A549 (cell line): ENCODE results near the gene IDH3B. TPM values are rescaled to one million over a fixed set of nuclear protein-coding genes. Genes with fewer than 3 reads are reported as not detected.
A peak's percentile ranks its signal among the peaks of the same experiment; 100 is the strongest.

Source experiments
- ATAC-seq, 2 experiments: fragments of 200-7000 bp in 1 of 2; fragments of >200 bp in 1 of 2; cut with Nextera tagmentation in 1 of 2; cut with Tn5 transposase in 1 of 2; 3 replicates each; pipeline versions ENCODE4 v1.8.0 to v1.9.1; 2018 to 2020; ENCODE audit warnings: mild to moderate bottlenecking in 1 of 2, moderate library complexity in 1 of 2
- CTCF ChIA-PET: fragments of 300-600 bp; sonication (Branson Sonifier 250); formaldehyde crosslinking; extraction: SDS; loops from one replicate; lab custom pipeline; 2021; ENCODE audit warnings: antibody characterized with exemption, inconsistent platforms; lab: Yijun Ruan, JAX
- POLR2A ChIA-PET: fragments of 350-600 bp; formaldehyde crosslinking; extraction: SDS; loops from one replicate; lab custom pipeline; 2021; ENCODE audit warnings: antibody characterized with exemption, inconsistent platforms; lab: Yijun Ruan, JAX
- DNase-seq, 2 experiments: peaks; one replicate each; pipeline versions ENCODE4 v3.0.0 to v3.0.0-alpha.2; 2011 to 2016; ENCODE audit warnings: low read depth in 1 of 2, low spot score in 1 of 2
- FAIRE-seq: peaks from 2 replicates; lab custom pipeline; 2011; peaks lifted over from hg19 to GRCh38; lab: Jason Lieb, UNC
- H3K27ac ChIP-seq, 2 experiments: fragments of >200 bp; sonication (Bioruptor Twin); formaldehyde crosslinking; 3 replicates each; pipeline ENCODE4 v1.5.1; 2016 to 2017
- H3K4me1 ChIP-seq: fragments of >200 bp; sonication (Bioruptor Twin); formaldehyde crosslinking; 3 replicates; pipeline ENCODE4 v1.6.1; 2016
- H3K4me2 ChIP-seq: fragments of >200 bp; sonication (Bioruptor Twin); formaldehyde crosslinking; 3 replicates; pipeline ENCODE4 v1.6.1; 2016
- H3K4me3 ChIP-seq: fragments of >200 bp; sonication (Bioruptor Twin); formaldehyde crosslinking; 3 replicates; pipeline ENCODE4 v1.5.1; 2016
- H3K9me3 ChIP-seq: fragments of >200 bp; sonication (Bioruptor Twin); formaldehyde crosslinking; 3 replicates; pipeline ENCODE4 v1.6.1; 2016
- CBX2 ChIP-seq: fragments of 200-600 bp; sonication (generic); IDR thresholded peaks from 2 replicates; pipeline ENCODE4 v1.6.1; 2016; ENCODE audit warnings: low read depth, mild to moderate bottlenecking, borderline replicate concordance
- CBX8 ChIP-seq: fragments of 200-600 bp; sonication (generic); IDR thresholded peaks from 2 replicates; pipeline ENCODE4 v1.6.1; 2016
- CHD4 ChIP-seq: fragments of 200-600 bp; sonication (generic); IDR thresholded peaks from 2 replicates; pipeline ENCODE4 v1.6.1; 2016; ENCODE audit warnings: antibody characterized with exemption, mild to moderate bottlenecking, borderline replicate concordance
- E2F6 ChIP-seq: IDR thresholded peaks from 2 replicates; pipeline ENCODE4 v1.6.1; 2012; ENCODE audit warnings: low read depth, borderline replicate concordance
- EHMT2 ChIP-seq: fragments of 200-600 bp; sonication (generic); IDR thresholded peaks from 2 replicates; pipeline ENCODE4 v1.6.1; 2016; ENCODE audit warnings: antibody characterized with exemption, low read depth, mild to moderate bottlenecking, moderate library complexity
- ESRRA ChIP-seq: fragments of 150-350 bp; IDR thresholded peaks from 2 replicates; pipeline ENCODE4 v1.6.1; 2014; ENCODE audit warnings: mild to moderate bottlenecking, low read length, borderline replicate concordance
- FOSB ChIP-seq: fragments of 250-450 bp; sonication (Bioruptor Pico); IDR thresholded peaks from 2 replicates; pipeline ENCODE4 v1.5.0; 2020; ENCODE audit warnings: mild to moderate bottlenecking, moderate library complexity
- FOXS1 ChIP-seq: fragments of 250-450 bp; sonication (Bioruptor Pico); IDR thresholded peaks from 2 replicates; pipeline ENCODE4 v1.5.0; 2020; ENCODE audit warnings: mild to moderate bottlenecking, moderate library complexity
- GATA3 ChIP-seq: IDR thresholded peaks from 2 replicates; pipeline ENCODE4 v1.6.1; 2012; ENCODE audit warnings: borderline replicate concordance
- HOXA7 ChIP-seq: fragments of 250-450 bp; sonication (Bioruptor Pico); IDR thresholded peaks from 2 replicates; pipeline ENCODE4 v1.5.0; 2020; ENCODE audit warnings: mild to moderate bottlenecking, moderate library complexity
- HOXB5 ChIP-seq: fragments of 250-450 bp; sonication (Bioruptor Pico); IDR thresholded peaks from 2 replicates; pipeline ENCODE4 v1.5.0; 2020; ENCODE audit warnings: mild to moderate bottlenecking, moderate library complexity
- POLR2A ChIP-seq: IDR thresholded peaks from 2 replicates; pipeline ENCODE4 v1.6.1; 2012; ENCODE audit warnings: mild to moderate bottlenecking, low read length
- POLR2AphosphoS2 ChIP-seq: conservative IDR thresholded peaks from 2 replicates; pipeline ENCODE4 v1.6.1; 2012; ENCODE audit warnings: low read length, improper control_type of control experiment, inconsistent platforms
- RAD21 ChIP-seq, 2 experiments: fragments of >200 bp in 1 of 2; sonication (Bioruptor Twin) in 1 of 2; formaldehyde crosslinking in 1 of 2; IDR thresholded peaks in 1 of 2; conservative IDR thresholded peaks in 1 of 2; 2 replicates in 1 of 2; 3 replicates in 1 of 2; pipeline ENCODE4 v1.6.1; 2012 to 2018; ENCODE audit warnings: inconsistent platforms in 1 of 2
- RARB ChIP-seq: fragments of 250-450 bp; sonication (Bioruptor Pico); IDR thresholded peaks from 2 replicates; pipeline ENCODE4 v1.8.0; 2021; ENCODE audit warnings: mild to moderate bottlenecking, moderate library complexity
- SMC3 ChIP-seq: fragments of >200 bp; sonication (Bioruptor Twin); formaldehyde crosslinking; IDR thresholded peaks from 3 replicates; pipeline ENCODE4 v1.6.1; 2018; ENCODE audit warnings: inconsistent platforms
- TFCP2L1 ChIP-seq: fragments of 250-450 bp; sonication (Bioruptor Pico); IDR thresholded peaks from 2 replicates; pipeline ENCODE4 v1.5.0; 2021; ENCODE audit warnings: mild to moderate bottlenecking
- ZNF302 ChIP-seq: fragments of 250-450 bp; sonication (Bioruptor Pico); IDR thresholded peaks from 2 replicates; pipeline ENCODE4 v1.9.0; 2021; ENCODE audit warnings: inconsistent platforms, mild to moderate bottlenecking, moderate library complexity
- ZSCAN20 ChIP-seq: fragments of 250-450 bp; sonication (Bioruptor Pico); IDR thresholded peaks from 2 replicates; pipeline ENCODE4 v1.8.0; 2022; ENCODE audit warnings: mild to moderate bottlenecking, moderate library complexity
- WGBS: methylation state at CpG from one replicate; pipeline ENCODE4 v1.1.6; 2017; ENCODE audit errors: missing lambda C conversion rate; 5-methylcytosine and 5-hydroxymethylcytosine counted together
- polyA plus RNA-seq, 4 experiments: library from polyadenylated mRNA; depleted of rRNA in 3 of 4; stranded (reverse); fragments of >200 nt; fragmentation: RNase III in 1 of 4; extraction: RNeasy Plus Mini Kit Qiagen cat#74134 plus additional on column Dnase treatment in 1 of 4; gene quantifications; 2 replicates in 3 of 4; 3 replicates in 1 of 4; pipeline ENCODE4 v1.2.3, GENCODE V29; 2011 to 2017
- TF ChIP-seq, protein P1 (sequence below): fragments of >200 bp; sonication (Bioruptor Twin); formaldehyde crosslinking; IDR thresholded peaks from 2 replicates; pipeline ENCODE4 v1.6.1; 2016
- TF ChIP-seq, protein P2 (sequence below): IDR thresholded peaks from 2 replicates; pipeline ENCODE4 v1.6.1; 2012
- TF ChIP-seq, protein P3 (sequence below): fragments of >200 bp; sonication (Bioruptor Twin); formaldehyde crosslinking; IDR thresholded peaks from 3 replicates; pipeline ENCODE4 v1.5.1; 2016

Gene IDH3B
- polyA plus RNA-seq, 2 of the 4 experiments (the other 2 are of a cell fraction): 154 to 200 TPM

- TF ChIP-seq, protein P1, sequence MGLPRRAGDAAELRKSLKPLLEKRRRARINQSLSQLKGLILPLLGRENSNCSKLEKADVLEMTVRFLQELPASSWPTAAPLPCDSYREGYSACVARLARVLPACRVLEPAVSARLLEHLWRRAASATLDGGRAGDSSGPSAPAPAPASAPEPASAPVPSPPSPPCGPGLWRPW: no peak
- no peak for TF ChIP-seq ZSCAN20 (CRISPR knock-in tag)
- TF ChIP-seq, protein P2, sequence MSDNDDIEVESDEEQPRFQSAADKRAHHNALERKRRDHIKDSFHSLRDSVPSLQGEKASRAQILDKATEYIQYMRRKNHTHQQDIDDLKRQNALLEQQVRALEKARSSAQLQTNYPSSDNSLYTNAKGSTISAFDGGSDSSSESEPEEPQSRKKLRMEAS: peak; percentile 92
- peak; percentile 73 for TF ChIP-seq E2F6
- TF ChIP-seq POLR2AphosphoS2: no peak
- no peak for TF ChIP-seq ZNF302
- no peak for TF ChIP-seq TFCP2L1 (CRISPR knock-in tag)
- peak; percentile 89 for TF ChIP-seq POLR2A
- no peak for TF ChIP-seq HOXA7 (CRISPR knock-in tag)
- no peak; the same call in 1 of the 2 replicates for TF ChIP-seq RARB (CRISPR knock-in tag)
- 0 out of 2 replicates have a peak, but pooled peaks have one; percentile 47 for TF ChIP-seq GATA3
- no peak for TF ChIP-seq CHD4
- no peak for TF ChIP-seq RAD21 (conservative IDR thresholded peaks at IDR 0.05 in 1 of 2, IDR thresholded peaks at IDR 0.05 in 1 of 2)
- no peak for TF ChIP-seq HOXB5 (CRISPR knock-in tag)
- no peak for TF ChIP-seq CBX8
- no peak for TF ChIP-seq EHMT2
- 0 out of 2 replicates have a peak, but pooled peaks have one; percentile 33 for TF ChIP-seq ESRRA
- no peak; the same call in 1 of the 2 replicates for TF ChIP-seq FOSB (CRISPR knock-in tag)
- TF ChIP-seq CBX2: no peak
Measured at GRCh38 chr20:2663887-2664719, at the start of gene IDH3B (continued).

DNA sequence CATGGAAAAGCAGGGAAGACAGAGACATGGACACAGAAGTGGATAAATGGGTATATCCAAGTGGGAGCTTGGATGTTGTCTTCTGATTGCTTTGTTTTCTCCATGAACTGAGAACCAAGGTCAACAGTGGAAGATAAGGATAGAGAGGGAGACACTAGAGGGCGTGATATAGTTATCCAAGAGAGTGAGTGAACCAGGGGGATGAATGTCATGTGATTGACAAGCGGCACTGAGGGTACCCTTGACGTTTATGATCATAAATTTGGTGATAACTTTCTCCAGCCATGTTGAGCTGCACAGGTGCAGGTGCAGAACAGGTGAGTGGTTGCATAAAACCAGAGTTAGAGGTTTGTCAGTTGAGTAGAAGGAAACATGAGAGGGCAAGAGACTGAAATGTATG lies 49.3 kb upstream of the IDH3B start:
- CTCF ChIA-PET: interaction anchor here (0.6 to 3.3 kb wide), 14 partner anchors 9 to 310 kb away, joined by 3 to 24 read pairs (median 4); no protein-coding TSS in a partner anchor
- peak; percentile 78 for FAIRE-seq
- peak in 1 of 2 experiments; percentile 43 for DNase-seq
- TF ChIP-seq POLR2AphosphoS2 (no peak), SMC3 (peak; percentile 47), FOXS1 (CRISPR knock-in tag) (no peak), RAD21 (conservative IDR thresholded peaks at IDR 0.05 in 1 of 2, IDR thresholded peaks at IDR 0.05 in 1 of 2) (peak; percentile 54 to 69)
- TF ChIP-seq, protein P3, sequence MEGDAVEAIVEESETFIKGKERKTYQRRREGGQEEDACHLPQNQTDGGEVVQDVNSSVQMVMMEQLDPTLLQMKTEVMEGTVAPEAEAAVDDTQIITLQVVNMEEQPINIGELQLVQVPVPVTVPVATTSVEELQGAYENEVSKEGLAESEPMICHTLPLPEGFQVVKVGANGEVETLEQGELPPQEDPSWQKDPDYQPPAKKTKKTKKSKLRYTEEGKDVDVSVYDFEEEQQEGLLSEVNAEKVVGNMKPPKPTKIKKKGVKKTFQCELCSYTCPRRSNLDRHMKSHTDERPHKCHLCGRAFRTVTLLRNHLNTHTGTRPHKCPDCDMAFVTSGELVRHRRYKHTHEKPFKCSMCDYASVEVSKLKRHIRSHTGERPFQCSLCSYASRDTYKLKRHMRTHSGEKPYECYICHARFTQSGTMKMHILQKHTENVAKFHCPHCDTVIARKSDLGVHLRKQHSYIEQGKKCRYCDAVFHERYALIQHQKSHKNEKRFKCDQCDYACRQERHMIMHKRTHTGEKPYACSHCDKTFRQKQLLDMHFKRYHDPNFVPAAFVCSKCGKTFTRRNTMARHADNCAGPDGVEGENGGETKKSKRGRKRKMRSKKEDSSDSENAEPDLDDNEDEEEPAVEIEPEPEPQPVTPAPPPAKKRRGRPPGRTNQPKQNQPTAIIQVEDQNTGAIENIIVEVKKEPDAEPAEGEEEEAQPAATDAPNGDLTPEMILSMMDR: peak; percentile 60
- H3K4me2 ChIP-seq: no peak overlapping the region
- H3K27ac ChIP-seq: no peak overlapping the region
- H3K4me3 ChIP-seq: no peak overlapping the region
- WGBS: 0% methylated on average over 3 of the region's 3 CpGs
- POLR2A ChIA-PET: no interaction called here
- H3K4me1 ChIP-seq: no peaks in the 10 kb centered on the region
- H3K9me3 ChIP-seq: peaks cover 9% of the 10 kb centered on the region
- ATAC-seq: peak; percentile 75 to 87
